Measurements from ENCODE around the gene FRMD5.

DNA sequence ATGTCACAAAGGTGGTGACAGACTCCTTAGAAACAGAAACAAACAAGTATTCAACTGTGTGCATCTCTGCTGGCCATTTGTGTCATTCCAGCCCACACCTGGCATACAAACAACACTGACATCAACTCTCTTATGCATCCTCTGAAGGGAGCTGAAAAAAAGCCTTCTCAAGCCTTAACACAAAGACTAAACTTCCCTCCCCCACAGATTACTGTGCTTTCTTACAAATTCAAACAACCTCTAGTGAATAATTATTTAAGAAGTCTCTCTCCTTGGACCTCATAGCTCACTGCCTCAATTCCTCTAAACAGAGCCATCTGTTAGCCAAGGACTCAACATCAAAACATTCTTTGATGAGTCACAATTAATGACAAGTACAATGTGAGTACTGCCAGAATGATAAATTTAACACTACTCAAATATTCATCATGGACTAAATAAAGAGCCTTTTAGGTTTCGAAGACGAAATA is 236.2 kb downstream of the FRMD5 start:
- TF ChIP-seq, protein P1, sequence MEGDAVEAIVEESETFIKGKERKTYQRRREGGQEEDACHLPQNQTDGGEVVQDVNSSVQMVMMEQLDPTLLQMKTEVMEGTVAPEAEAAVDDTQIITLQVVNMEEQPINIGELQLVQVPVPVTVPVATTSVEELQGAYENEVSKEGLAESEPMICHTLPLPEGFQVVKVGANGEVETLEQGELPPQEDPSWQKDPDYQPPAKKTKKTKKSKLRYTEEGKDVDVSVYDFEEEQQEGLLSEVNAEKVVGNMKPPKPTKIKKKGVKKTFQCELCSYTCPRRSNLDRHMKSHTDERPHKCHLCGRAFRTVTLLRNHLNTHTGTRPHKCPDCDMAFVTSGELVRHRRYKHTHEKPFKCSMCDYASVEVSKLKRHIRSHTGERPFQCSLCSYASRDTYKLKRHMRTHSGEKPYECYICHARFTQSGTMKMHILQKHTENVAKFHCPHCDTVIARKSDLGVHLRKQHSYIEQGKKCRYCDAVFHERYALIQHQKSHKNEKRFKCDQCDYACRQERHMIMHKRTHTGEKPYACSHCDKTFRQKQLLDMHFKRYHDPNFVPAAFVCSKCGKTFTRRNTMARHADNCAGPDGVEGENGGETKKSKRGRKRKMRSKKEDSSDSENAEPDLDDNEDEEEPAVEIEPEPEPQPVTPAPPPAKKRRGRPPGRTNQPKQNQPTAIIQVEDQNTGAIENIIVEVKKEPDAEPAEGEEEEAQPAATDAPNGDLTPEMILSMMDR (IDR thresholded peaks at IDR 0.05): no peak
- TF ChIP-seq POLR2AphosphoS5 (IDR thresholded peaks at IDR 0.05) (no peak), POLR2A (IDR thresholded peaks at IDR 0.05) (no peak)
